Naive thymus-derived CD8-positive, alpha-beta T cell (primary cell): ENCODE data around the gene SYCP3. TPM values are rescaled to one million over a fixed set of nuclear protein-coding genes. Genes with fewer than 3 reads are reported as not detected.
"Not testable (repeated sequence)": the region's sequence is repeated elsewhere in the genome, so short reads cannot be mapped to it uniquely, and the experiment has no call there.

Source experiments
- ATAC-seq, 2 donors: fragments of 150-1000 bp; cut with Tn5 transposase in 1 of 2; sonication (Bioruptor Pico), chemical (Tn5 transposase) in 1 of 2; 1 replicate in 1 of 2; 2 replicates in 1 of 2; pipeline ENCODE4 v1.10.0; 2021; ENCODE audit warnings: mild to moderate bottlenecking in 2 of 2, moderate library complexity in 2 of 2
- POLR2A ChIA-PET: fragments of 350-600 bp; sonication (Branson Sonifier 250); formaldehyde crosslinking; loops from one replicate; lab custom pipeline; 2021; ENCODE audit warnings: antibody characterized with exemption; lab: Charles Lee
- DNase-seq, 10 donors: peaks; one replicate each; pipeline versions ENCODE4 v3.0.0 to v3.0.0-alpha.2; 2020 to 2022
- H3K27ac Mint-ChIP-seq, 10 donors: one replicate each; pipeline ENCODE4 v1.8.0; 2020 to 2022; ENCODE audit warnings: mild to moderate bottlenecking in 10 of 10, mixed read lengths in 10 of 10, moderate library complexity in 4 of 10, inconsistent platforms in 1 of 10
- H3K27me3 Mint-ChIP-seq, 5 donors: one replicate each; pipeline ENCODE4 v1.8.0; 2021 to 2022; ENCODE audit warnings: mixed read lengths in 5 of 5
- H3K36me3 Mint-ChIP-seq, 3 donors: one replicate each; pipeline ENCODE4 v1.8.0; 2020 to 2022; ENCODE audit warnings: mixed read lengths in 3 of 3, mild to moderate bottlenecking in 2 of 3, inconsistent platforms in 1 of 3
- H3K4me1 Mint-ChIP-seq, 4 donors: one replicate each; pipeline ENCODE4 v1.8.0; 2021 to 2022; ENCODE audit warnings: mixed read lengths in 4 of 4
- H3K4me3 Mint-ChIP-seq, 10 donors: one replicate each; pipeline ENCODE4 v1.8.0; 2020 to 2022; ENCODE audit warnings: mild to moderate bottlenecking in 10 of 10, mixed read lengths in 10 of 10, moderate library complexity in 6 of 10, inconsistent platforms in 1 of 10
- H3K9me3 Mint-ChIP-seq, 9 donors: one replicate each; pipeline ENCODE4 v1.8.0; 2020 to 2022; ENCODE audit warnings: mixed read lengths in 9 of 9, mild to moderate bottlenecking in 3 of 9, inconsistent platforms in 1 of 9, moderate library complexity in 1 of 9
- polyA plus RNA-seq, 3 donors: library from polyadenylated mRNA; unstranded; fragments of 300-500 nt; fragmentation: Illumina TruSeq; gene quantifications; one replicate each; pipeline ENCODE4 v1.2.3, GENCODE V29; 2021
- total RNA-seq, 8 experiments: library from RNA in 2 of 8; stranded (reverse) in 2 of 8; gene quantifications; one replicate each; pipeline ENCODE4 v1.2.3 and lab custom pipeline; 2021 to 2026

Gene SYCP3
- total and polyA plus RNA-seq, 5 experiments from 2014 or later: 0.07 to 1.6 (median 0.52) TPM; not detected in 1

- no peak overlapping the region for H3K4me3 Mint-ChIP-seq
- no peaks in the 10 kb centered on the region for H3K27me3 Mint-ChIP-seq
- POLR2A ChIA-PET: no interaction called here
- peaks cover 4 to 87% (median 15%) of the 10 kb centered on the region in 3 donors for H3K36me3 Mint-ChIP-seq
- no peak for ATAC-seq
- no peaks in the 10 kb centered on the region for H3K9me3 Mint-ChIP-seq
- DNase-seq: no peak
- peak overlapping the region in 5 of 10 donors; percentile 4 to 63 (median 26) for H3K27ac Mint-ChIP-seq
- peaks cover 0 to 12% (median 2%) of the 10 kb centered on the region in 4 donors for H3K4me1 Mint-ChIP-seq
Measured at GRCh38 chr12:101749657-101750056, 10.4 kb upstream of the SYCP3 start.

DNA sequence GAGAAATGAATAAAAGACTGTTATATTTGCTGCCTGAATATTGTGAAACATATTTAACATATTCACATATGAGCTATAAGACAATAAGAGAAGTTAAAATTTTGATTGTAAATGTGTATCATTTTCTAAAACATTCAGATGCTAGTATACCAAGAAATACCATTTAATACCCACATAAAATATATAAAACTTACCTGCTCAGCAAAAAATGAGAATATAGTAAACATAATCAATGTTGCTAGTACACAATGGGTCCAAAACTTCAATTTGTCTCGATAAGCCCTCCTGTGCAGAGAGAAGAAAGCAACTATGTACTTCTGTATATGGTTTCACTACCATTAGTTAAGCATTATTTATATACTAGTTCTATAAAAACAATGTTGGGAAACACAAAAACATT is 9.6 kb upstream of the SYCP3 start:
- DNase-seq: no peak
- peaks cover 4 to 88% (median 15%) of the 10 kb centered on the region in 3 donors for H3K36me3 Mint-ChIP-seq
- H3K27ac Mint-ChIP-seq: peak overlapping the region in 2 of 10 donors; percentile 17 to 88
- POLR2A ChIA-PET: no interaction called here
- H3K4me3 Mint-ChIP-seq: no peak overlapping the region
- H3K27me3 Mint-ChIP-seq: no peaks in the 10 kb centered on the region
- ATAC-seq: no peak
- no peaks in the 10 kb centered on the region for H3K9me3 Mint-ChIP-seq
- peaks cover 0 to 20% (median 3%) of the 10 kb centered on the region in 4 donors for H3K4me1 Mint-ChIP-seq

DNA sequence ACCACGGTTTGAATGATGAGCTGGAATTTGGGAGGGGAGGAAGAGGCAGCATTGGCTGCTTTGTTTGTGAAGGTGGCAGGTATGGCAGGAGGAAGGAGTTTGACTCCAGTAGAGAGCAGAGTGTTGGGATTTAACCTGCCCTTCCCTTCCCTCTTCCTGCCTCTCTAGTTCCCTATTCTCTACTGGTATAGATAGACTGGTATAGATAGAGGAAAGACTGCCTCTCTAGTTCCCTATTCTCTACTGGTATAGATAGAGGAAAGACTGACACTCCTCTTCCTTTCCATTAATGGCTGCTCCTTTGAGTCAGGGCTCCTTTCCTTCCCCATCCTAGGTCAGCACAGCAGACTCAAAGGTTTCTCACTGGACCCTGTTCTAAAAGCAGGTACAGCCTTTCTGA is 8.4 kb upstream of the SYCP3 start:
- peaks cover 3 to 87% (median 10%) of the 10 kb centered on the region in 3 donors for H3K36me3 Mint-ChIP-seq
- POLR2A ChIA-PET: no interaction called here
- H3K27ac Mint-ChIP-seq: peak overlapping the region in 6 of 10 donors; percentile 17 to 84 (median 54)
- H3K4me1 Mint-ChIP-seq: peaks cover 0 to 32% (median 8%) of the 10 kb centered on the region in 4 donors
- no peak for DNase-seq
- ATAC-seq: no peak
- no peaks in the 10 kb centered on the region for H3K27me3 Mint-ChIP-seq
- no peaks in the 10 kb centered on the region for H3K9me3 Mint-ChIP-seq
- H3K4me3 Mint-ChIP-seq: no peak overlapping the region

DNA sequence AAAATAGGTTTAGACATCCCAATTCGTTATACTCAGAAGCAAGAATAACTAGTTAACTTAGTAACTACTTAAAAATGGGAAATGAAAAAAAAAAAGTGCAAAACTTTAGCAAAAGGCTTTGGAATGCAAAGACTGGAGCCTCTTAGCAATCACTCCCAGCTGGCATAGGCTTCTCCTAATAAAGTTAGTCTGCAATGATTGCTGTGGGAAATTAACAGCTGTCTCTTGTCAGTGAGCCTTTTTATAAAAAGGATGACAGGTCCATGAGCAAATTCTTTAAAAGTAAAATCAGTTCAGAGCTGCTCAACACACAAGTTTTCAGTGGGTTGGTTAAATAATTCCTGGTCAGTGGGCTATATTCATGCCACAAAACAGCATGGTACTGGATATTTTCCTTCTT is 7.4 kb upstream of the SYCP3 start:
- Mint-ChIP-seq H3K4me3 (no peak overlapping the region), H3K9me3 (no peaks in the 10 kb centered on the region), H3K4me1 (peaks cover 0 to 36% (median 8%) of the 10 kb centered on the region in 4 donors), H3K36me3 (peaks cover 0 to 80% (median 7%) of the 10 kb centered on the region in 3 donors), H3K27me3 (no peaks in the 10 kb centered on the region), H3K27ac (no peak overlapping the region)
- DNase-seq (no peak), ATAC-seq (no peak)
- POLR2A ChIA-PET: no interaction called here

DNA sequence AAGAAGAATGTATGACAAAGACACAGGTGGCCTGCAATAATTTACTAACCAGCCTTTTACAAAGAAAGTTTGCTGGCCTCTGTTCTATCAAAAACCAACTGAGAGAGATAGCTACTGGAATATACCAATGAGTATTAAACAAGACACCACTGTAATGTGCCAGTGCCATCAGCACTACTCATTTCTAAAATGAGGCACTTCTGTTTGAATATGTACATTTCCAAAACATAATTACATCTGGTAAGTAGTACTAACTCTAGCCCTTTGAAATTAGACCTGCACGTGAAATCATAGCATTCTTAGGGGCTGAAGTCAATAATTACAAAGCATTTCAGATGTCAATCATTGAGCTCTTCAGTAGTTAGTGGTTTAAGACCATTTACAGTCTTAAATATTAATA is 6.9 kb upstream of the SYCP3 start:
- H3K36me3 Mint-ChIP-seq: peaks cover 0 to 76% (median 7%) of the 10 kb centered on the region in 3 donors
- DNase-seq (no peak), ATAC-seq (no peak)
- H3K27ac Mint-ChIP-seq: no peak overlapping the region
- peaks cover 0 to 36% (median 8%) of the 10 kb centered on the region in 4 donors for H3K4me1 Mint-ChIP-seq
- POLR2A ChIA-PET: no interaction called here
- H3K27me3 Mint-ChIP-seq: no peaks in the 10 kb centered on the region
- H3K4me3 Mint-ChIP-seq: no peak overlapping the region
- no peaks in the 10 kb centered on the region for H3K9me3 Mint-ChIP-seq

- DNase-seq (no peak), ATAC-seq (no peak)
- Mint-ChIP-seq H3K9me3 (no peaks in the 10 kb centered on the region), H3K36me3 (peaks cover 0 to 71% (median 7%) of the 10 kb centered on the region in 3 donors), H3K4me3 (no peak overlapping the region), H3K4me1 (peaks cover 0 to 36% (median 6%) of the 10 kb centered on the region in 4 donors), H3K27me3 (no peaks in the 10 kb centered on the region), H3K27ac (peak overlapping the region in 6 of 10 donors; percentile 6 to 90 (median 40))
- POLR2A ChIA-PET: no interaction called here
Measured at GRCh38 chr12:101745481-101745880, 6.2 kb upstream of the SYCP3 start.

- Mint-ChIP-seq H3K9me3 (no peaks in the 10 kb centered on the region), H3K4me3 (peak overlapping the region in 2 of 10 donors; percentile 20 to 25), H3K27me3 (no peaks in the 10 kb centered on the region), H3K27ac (peak overlapping the region; percentile 2 to 90 (median 68)), H3K36me3 (peaks cover 0 to 58% (median 8%) of the 10 kb centered on the region in 3 donors), H3K4me1 (peaks cover 0 to 36% (median 6%) of the 10 kb centered on the region in 4 donors)
- DNase-seq (peak in 3 of 10 donors; percentile 20 to 68 (median 41)), ATAC-seq (peak in 1 of 2 donors; percentile 74)
- POLR2A ChIA-PET: no interaction called here
Measured at GRCh38 chr12:101743724-101744472, 4.6 kb upstream of the SYCP3 start.

DNA sequence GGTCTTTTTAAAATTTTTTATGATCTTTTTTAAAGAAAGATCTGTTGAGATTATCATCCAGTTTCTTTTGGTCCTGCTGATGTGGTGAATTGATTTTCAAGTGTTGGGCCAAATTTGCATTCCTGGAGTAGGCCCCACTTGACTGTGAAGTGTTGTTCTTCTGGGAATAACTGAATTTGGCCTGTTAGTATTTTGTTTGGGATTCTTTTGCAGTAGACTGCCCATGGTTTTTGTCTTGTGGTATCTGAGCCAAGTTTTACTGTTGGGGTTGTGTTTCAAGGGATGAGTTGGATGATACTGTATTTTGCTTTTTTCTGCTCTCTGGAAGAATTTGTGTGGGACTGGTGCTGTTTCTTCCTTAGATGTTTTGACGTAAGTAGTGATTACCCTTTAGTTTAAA is 4.0 kb upstream of the SYCP3 start:
- Mint-ChIP-seq H3K27ac (peak overlapping the region in 9 of 10 donors; percentile 2 to 90 (median 71)), H3K36me3 (peaks cover 0 to 51% (median 5%) of the 10 kb centered on the region in 3 donors), H3K4me3 (peak overlapping the region in 1 of 10 donors; percentile 5), H3K9me3 (no peaks in the 10 kb centered on the region), H3K27me3 (no peaks in the 10 kb centered on the region), H3K4me1 (peaks cover 0 to 36% (median 6%) of the 10 kb centered on the region in 4 donors)
- no peak for DNase-seq
- POLR2A ChIA-PET: no interaction called here
- ATAC-seq: no peak

GRCh38 chr12:101740980-101741379 is 1.7 kb upstream of the SYCP3 start:
- Mint-ChIP-seq H3K36me3 (peaks cover 0 to 38% (median 2%) of the 10 kb centered on the region in 3 donors), H3K27ac (no peak overlapping the region)
- no peak for ATAC-seq

DNA sequence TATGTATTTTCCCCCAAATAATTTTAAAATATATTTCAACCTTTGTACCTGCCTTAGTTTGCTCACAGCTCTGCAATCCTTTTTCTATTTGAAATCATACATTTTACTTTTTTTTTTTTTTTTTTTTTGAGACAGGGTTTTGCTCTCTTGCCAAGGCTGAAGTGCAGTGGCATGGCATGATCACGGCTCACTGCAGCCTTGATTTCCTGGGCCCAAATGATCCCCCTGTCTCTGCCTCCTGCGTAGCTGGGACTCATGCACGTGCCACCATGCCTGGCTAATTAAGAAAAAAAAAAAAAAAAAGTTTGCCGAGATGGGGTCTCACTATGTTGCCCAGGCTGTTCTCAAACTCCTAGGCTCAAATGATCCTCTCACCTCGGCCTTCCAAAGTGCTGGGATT is 1.3 kb upstream of the SYCP3 start:
- Mint-ChIP-seq H3K27me3 (no peaks in the 10 kb centered on the region), H3K27ac (no peak overlapping the region), H3K9me3 (no peaks in the 10 kb centered on the region), H3K4me1 (peaks cover 0 to 32% (median 6%) of the 10 kb centered on the region in 4 donors), H3K4me3 (no peak overlapping the region), H3K36me3 (peaks cover 0 to 34% (median 2%) of the 10 kb centered on the region in 3 donors)
- POLR2A ChIA-PET: interaction anchor here (0.6 to 0.7 kb wide), 3 partner anchors 32 to 208 kb away, joined by 3 to 5 read pairs (median 4); no protein-coding TSS in a partner anchor
- no peak for DNase-seq
- no peak for ATAC-seq

More at GRCh38 chr12:101740980-101741379, 1.7 kb upstream of the SYCP3 start:
- H3K4me1 Mint-ChIP-seq: peaks cover 0 to 32% (median 6%) of the 10 kb centered on the region in 4 donors
- POLR2A ChIA-PET: no interaction called here
- no peak overlapping the region for H3K4me3 Mint-ChIP-seq
- H3K9me3 Mint-ChIP-seq: no peaks in the 10 kb centered on the region
- no peaks in the 10 kb centered on the region for H3K27me3 Mint-ChIP-seq
- DNase-seq: no peak

- Mint-ChIP-seq H3K4me1 (peaks cover 0 to 3% (median 0%) of the 10 kb centered on the region in 4 donors), H3K27ac (no peak overlapping the region), H3K27me3 (no peaks in the 10 kb centered on the region), H3K4me3 (no peak overlapping the region), H3K9me3 (no peaks in the 10 kb centered on the region), H3K36me3 (peaks cover 0 to 12% (median 7%) of the 10 kb centered on the region in 3 donors)
- no peak for ATAC-seq
- DNase-seq: no peak
- POLR2A ChIA-PET: interaction anchor here (0.7 kb wide), 1 partner anchor 166 kb away, joined by 4 read pairs; no protein-coding TSS in a partner anchor
Measured at GRCh38 chr12:101737476-101737875, 1.8 kb downstream of the SYCP3 start.

GRCh38 chr12:101734482-101734881 is 4.8 kb downstream of the SYCP3 start:
- H3K27ac Mint-ChIP-seq, POLR2A ChIA-PET, ATAC-seq, H3K4me1 Mint-ChIP-seq, H3K9me3 Mint-ChIP-seq, H3K27me3 Mint-ChIP-seq, H3K4me3 Mint-ChIP-seq, DNase-seq: not testable (repeated sequence)
- H3K36me3 Mint-ChIP-seq: peaks cover 0 to 24% (median 10%) of the 10 kb centered on the region in 3 donors

- no peaks in the 10 kb centered on the region for H3K27me3 Mint-ChIP-seq
- H3K4me3 Mint-ChIP-seq: no peak overlapping the region
Measured at GRCh38 chr12:101733166-101733565, 6.1 kb downstream of the SYCP3 start.

More at GRCh38 chr12:101733166-101733565, 6.1 kb downstream of the SYCP3 start:
- no peak for DNase-seq
- ATAC-seq: no peak
- POLR2A ChIA-PET: no interaction called here
- Mint-ChIP-seq H3K4me1 (peaks cover 0 to 6% (median 0%) of the 10 kb centered on the region in 4 donors), H3K27ac (no peak overlapping the region), H3K36me3 (peaks cover 0 to 28% (median 9%) of the 10 kb centered on the region in 3 donors), H3K9me3 (no peaks in the 10 kb centered on the region)
